SK-N-SH treated with all-trans-retinoic acid at 6 μM for 48 hours (cell line): ENCODE data around the gene C11orf58.

Source experiments
- ATAC-seq: fragments of 200-7000 bp; cut with Tn5 transposase; 3 replicates; pipeline ENCODE4 v1.9.1; 2020; ENCODE audit warnings: mild to moderate bottlenecking, moderate library complexity
- CSDC2 ChIP-seq: fragments of 250-450 bp; sonication (Bioruptor Pico); IDR thresholded peaks from 2 replicates; pipeline ENCODE4 v1.5.0; 2020; ENCODE audit warnings: mild to moderate bottlenecking, moderate library complexity
- ESRRG ChIP-seq: fragments of 250-450 bp; sonication (Bioruptor Pico); IDR thresholded peaks from 2 replicates; pipeline ENCODE4 v1.6.1; 2021; ENCODE audit warnings: mild to moderate bottlenecking
- GLIS3 ChIP-seq: fragments of 250-450 bp; sonication (Bioruptor Pico); IDR thresholded peaks from 2 replicates; pipeline ENCODE4 v1.5.0; 2020; ENCODE audit warnings: mild to moderate bottlenecking, moderate library complexity
- ISL1 ChIP-seq: fragments of 250-450 bp; sonication (Bioruptor Pico); IDR thresholded peaks from 2 replicates; pipeline ENCODE4 v2.1.2; 2022; ENCODE audit warnings: mild to moderate bottlenecking, moderate library complexity
- PATZ1 ChIP-seq: fragments of 250-450 bp; sonication (Bioruptor Pico); IDR thresholded peaks from 2 replicates; pipeline ENCODE4 v1.8.0; 2020; ENCODE audit warnings: mild to moderate bottlenecking, moderate library complexity, borderline replicate concordance
- PPARA ChIP-seq: fragments of 250-450 bp; sonication (Bioruptor Pico); IDR thresholded peaks from 2 replicates; pipeline ENCODE4 v1.5.0; 2020; ENCODE audit warnings: mild to moderate bottlenecking, borderline replicate concordance
- RARB ChIP-seq: fragments of 250-450 bp; sonication (Bioruptor Pico); IDR thresholded peaks from 2 replicates; pipeline ENCODE4 v1.8.0; 2021; ENCODE audit warnings: mild to moderate bottlenecking, moderate library complexity
- SNAI2 ChIP-seq: fragments of 250-450 bp; sonication (Bioruptor Pico); IDR thresholded peaks from 2 replicates; pipeline ENCODE4 v1.5.0; 2020; ENCODE audit warnings: mild to moderate bottlenecking, moderate library complexity
- TOX ChIP-seq: fragments of 250-450 bp; sonication (Bioruptor Pico); IDR thresholded peaks from 2 replicates; pipeline ENCODE4 v1.8.0; 2021; ENCODE audit warnings: mild to moderate bottlenecking, moderate library complexity, borderline replicate concordance
- ZC3H10 ChIP-seq: fragments of 250-450 bp; sonication (Bioruptor Pico); IDR thresholded peaks from 2 replicates; pipeline ENCODE4 v1.5.1; 2021; ENCODE audit warnings: mild to moderate bottlenecking, moderate library complexity
- ZFP3 ChIP-seq: fragments of 250-450 bp; sonication (Bioruptor Pico); IDR thresholded peaks from 2 replicates; pipeline ENCODE4 v1.5.0; 2020; ENCODE audit warnings: mild to moderate bottlenecking, moderate library complexity
- ZFP30 ChIP-seq: fragments of 450-650 bp; formaldehyde crosslinking; IDR thresholded peaks from 2 replicates; pipeline ENCODE4 v1.5.0; 2022; ENCODE audit warnings: mild to moderate bottlenecking, moderate library complexity
- ZNF565 ChIP-seq: fragments of 450-650 bp; formaldehyde crosslinking; conservative IDR thresholded peaks from 2 replicates; pipeline ENCODE4 v1.5.0; 2020; ENCODE audit warnings: low read depth, mild to moderate bottlenecking, moderate library complexity
- ZNF70 ChIP-seq: fragments of 450-650 bp; formaldehyde crosslinking; IDR thresholded peaks from 2 replicates; pipeline ENCODE4 v1.5.0; 2020; ENCODE audit warnings: mild to moderate bottlenecking, moderate library complexity
- ZNF8 ChIP-seq: fragments of 450-650 bp; formaldehyde crosslinking; IDR thresholded peaks from 2 replicates; pipeline ENCODE4 v1.5.0; 2020; ENCODE audit warnings: mild to moderate bottlenecking, moderate library complexity
- TF ChIP-seq, protein P1 (sequence below): fragments of 250-450 bp; sonication (Bioruptor Pico); IDR thresholded peaks from 2 replicates; pipeline ENCODE4 v1.8.0; 2021; ENCODE audit warnings: low read depth, mild to moderate bottlenecking, moderate library complexity, borderline replicate concordance
- TF ChIP-seq, protein P2 (sequence below): fragments of 250-450 bp; sonication (Bioruptor Pico); IDR thresholded peaks from 2 replicates; pipeline ENCODE4 v1.5.1; 2020; ENCODE audit warnings: low read depth, mild to moderate bottlenecking, moderate library complexity
- TF ChIP-seq, protein P3 (sequence below): fragments of 250-450 bp; sonication (Bioruptor Pico); IDR thresholded peaks from 2 replicates; pipeline ENCODE4 v1.5.1; 2021; ENCODE audit warnings: mild to moderate bottlenecking, moderate library complexity

The C11orf58 gene

GRCh38 chr11:16797776-16798175 is 59.3 kb downstream of the C11orf58 start (continued):
- no peak for TF ChIP-seq ISL1 (CRISPR knock-in tag)
- TF ChIP-seq PPARA (CRISPR knock-in tag) = no peak
- TF ChIP-seq PATZ1 (CRISPR knock-in tag) = no peak
- no peak for TF ChIP-seq TOX (CRISPR knock-in tag)
- TF ChIP-seq ZNF70 (CRISPR knock-in tag) = no peak
- no peak for TF ChIP-seq ZNF8 (CRISPR knock-in tag)
- TF ChIP-seq, all 23 proteins: peak for 0

DNA sequence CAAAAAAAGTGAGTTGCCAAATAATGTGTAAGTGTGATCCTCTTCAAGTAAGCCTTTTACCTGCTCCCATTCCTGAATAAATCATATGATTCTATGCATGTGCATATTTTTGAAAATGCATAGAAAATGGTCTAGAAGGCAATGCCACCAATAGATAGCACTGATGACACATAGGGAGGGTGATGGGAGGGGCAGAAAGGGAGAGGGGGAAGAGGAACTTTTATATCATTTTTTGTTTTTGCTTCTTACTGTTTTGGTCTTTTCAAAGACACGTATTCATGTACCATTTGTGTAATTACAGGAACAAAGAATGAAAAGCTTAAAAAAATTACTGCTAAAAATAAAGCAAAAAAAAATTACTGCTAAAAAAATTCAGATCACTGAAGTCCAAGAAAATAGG is 60.8 kb downstream of the C11orf58 start:
- TF ChIP-seq CSDC2 (CRISPR knock-in tag) = no peak
- TF ChIP-seq ZNF8 (CRISPR knock-in tag) = no peak
- no peak for TF ChIP-seq ISL1 (CRISPR knock-in tag)
- no peak for TF ChIP-seq PPARA (CRISPR knock-in tag)
- ATAC-seq = no peak

GRCh38 chr11:16799890-16800289 is 61.4 kb downstream of the C11orf58 start:
- TF ChIP-seq ZC3H10 (CRISPR knock-in tag) = no peak
- no peak for TF ChIP-seq SNAI2 (CRISPR knock-in tag)
- TF ChIP-seq, protein P1, sequence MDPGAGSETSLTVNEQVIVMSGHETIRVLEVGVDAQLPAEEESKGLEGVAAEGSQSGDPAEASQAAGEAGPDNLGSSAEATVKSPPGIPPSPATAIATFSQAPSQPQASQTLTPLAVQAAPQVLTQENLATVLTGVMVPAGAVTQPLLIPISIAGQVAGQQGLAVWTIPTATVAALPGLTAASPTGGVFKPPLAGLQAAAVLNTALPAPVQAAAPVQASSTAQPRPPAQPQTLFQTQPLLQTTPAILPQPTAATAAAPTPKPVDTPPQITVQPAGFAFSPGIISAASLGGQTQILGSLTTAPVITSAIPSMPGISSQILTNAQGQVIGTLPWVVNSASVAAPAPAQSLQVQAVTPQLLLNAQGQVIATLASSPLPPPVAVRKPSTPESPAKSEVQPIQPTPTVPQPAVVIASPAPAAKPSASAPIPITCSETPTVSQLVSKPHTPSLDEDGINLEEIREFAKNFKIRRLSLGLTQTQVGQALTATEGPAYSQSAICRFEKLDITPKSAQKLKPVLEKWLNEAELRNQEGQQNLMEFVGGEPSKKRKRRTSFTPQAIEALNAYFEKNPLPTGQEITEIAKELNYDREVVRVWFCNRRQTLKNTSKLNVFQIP (CRISPR knock-in tag) = no peak
- no peak for TF ChIP-seq ZNF8 (CRISPR knock-in tag)
- TF ChIP-seq PPARA (CRISPR knock-in tag) = no peak
- TF ChIP-seq, protein P2, sequence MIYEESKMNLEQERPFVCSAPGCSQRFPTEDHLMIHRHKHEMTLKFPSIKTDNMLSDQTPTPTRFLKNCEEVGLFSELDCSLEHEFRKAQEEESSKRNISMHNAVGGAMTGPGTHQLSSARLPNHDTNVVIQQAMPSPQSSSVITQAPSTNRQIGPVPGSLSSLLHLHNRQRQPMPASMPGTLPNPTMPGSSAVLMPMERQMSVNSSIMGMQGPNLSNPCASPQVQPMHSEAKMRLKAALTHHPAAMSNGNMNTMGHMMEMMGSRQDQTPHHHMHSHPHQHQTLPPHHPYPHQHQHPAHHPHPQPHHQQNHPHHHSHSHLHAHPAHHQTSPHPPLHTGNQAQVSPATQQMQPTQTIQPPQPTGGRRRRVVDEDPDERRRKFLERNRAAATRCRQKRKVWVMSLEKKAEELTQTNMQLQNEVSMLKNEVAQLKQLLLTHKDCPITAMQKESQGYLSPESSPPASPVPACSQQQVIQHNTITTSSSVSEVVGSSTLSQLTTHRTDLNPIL (CRISPR knock-in tag) = no peak
- TF ChIP-seq GLIS3 (CRISPR knock-in tag) = no peak
- no peak for TF ChIP-seq ZFP3
- TF ChIP-seq ZFP30 (CRISPR knock-in tag) = no peak
- no peak for TF ChIP-seq ZNF565
- no peak for TF ChIP-seq ISL1 (CRISPR knock-in tag)
- no peak for TF ChIP-seq ZNF70 (CRISPR knock-in tag)
- no peak for TF ChIP-seq CSDC2 (CRISPR knock-in tag)
- TF ChIP-seq RARB (CRISPR knock-in tag) = no peak
- TF ChIP-seq, protein P3, sequence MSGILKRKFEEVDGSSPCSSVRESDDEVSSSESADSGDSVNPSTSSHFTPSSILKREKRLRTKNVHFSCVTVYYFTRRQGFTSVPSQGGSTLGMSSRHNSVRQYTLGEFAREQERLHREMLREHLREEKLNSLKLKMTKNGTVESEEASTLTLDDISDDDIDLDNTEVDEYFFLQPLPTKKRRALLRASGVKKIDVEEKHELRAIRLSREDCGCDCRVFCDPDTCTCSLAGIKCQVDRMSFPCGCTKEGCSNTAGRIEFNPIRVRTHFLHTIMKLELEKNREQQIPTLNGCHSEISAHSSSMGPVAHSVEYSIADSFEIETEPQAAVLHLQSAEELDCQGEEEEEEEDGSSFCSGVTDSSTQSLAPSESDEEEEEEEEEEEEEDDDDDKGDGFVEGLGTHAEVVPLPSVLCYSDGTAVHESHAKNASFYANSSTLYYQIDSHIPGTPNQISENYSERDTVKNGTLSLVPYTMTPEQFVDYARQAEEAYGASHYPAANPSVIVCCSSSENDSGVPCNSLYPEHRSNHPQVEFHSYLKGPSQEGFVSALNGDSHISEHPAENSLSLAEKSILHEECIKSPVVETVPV (CRISPR knock-in tag) = no peak
- TF ChIP-seq ESRRG (CRISPR knock-in tag) = no peak
- no peak for ATAC-seq

- no peak for ATAC-seq
Observed at GRCh38 chr11:16800382-16800781, 61.9 kb downstream of the C11orf58 start.

DNA sequence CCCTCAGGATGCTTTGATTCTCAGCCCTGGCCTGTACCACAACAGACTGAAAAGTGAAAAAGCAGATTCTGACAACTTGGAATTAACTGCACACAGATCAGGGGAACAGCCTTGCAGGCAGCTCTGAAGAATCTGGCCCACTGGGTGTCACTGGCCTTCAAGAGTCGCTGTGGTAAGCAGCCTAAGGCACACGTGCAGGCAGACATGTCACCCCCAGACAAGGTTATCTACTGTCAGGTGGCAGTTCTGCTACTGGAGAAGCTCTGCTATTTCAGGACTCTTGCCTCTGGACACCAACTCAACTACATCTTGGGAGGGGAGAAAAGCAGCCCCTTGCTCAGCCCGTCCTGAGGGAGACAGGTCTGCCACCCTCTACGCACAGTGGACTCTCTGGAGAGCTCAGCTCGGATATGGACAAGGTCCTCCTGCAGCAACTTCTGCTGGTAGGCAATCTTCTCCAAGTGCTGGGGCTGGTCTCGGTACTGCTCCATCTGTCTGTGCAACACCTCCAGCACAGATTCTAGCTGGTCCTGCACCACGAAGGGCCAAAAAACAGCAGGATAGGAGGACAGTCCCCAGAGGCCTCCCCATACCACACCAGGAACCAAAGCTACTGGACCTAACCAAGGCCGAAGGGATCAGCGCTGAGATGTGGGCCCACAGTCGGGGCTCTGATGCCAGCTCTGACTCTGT is 63.0 kb downstream of the C11orf58 start:
- TF ChIP-seq ZNF70 (CRISPR knock-in tag) = no peak
- ATAC-seq = no peak

More at GRCh38 chr11:16800382-16800781, 61.9 kb downstream of the C11orf58 start:
- no peak for TF ChIP-seq ZNF565
- no peak for TF ChIP-seq ZNF8 (CRISPR knock-in tag)
